SK-N-SH treated with all-trans-retinoic acid at 6 μM for 48 hours (cell line): ENCODE measurements around the gene PPIL4.

Source experiments
- ARNTL ChIP-seq: fragments of 450-650 bp; formaldehyde crosslinking; IDR thresholded peaks from 2 replicates; pipeline ENCODE4 v1.5.0; 2020; ENCODE audit warnings: low read depth, mild to moderate bottlenecking, moderate library complexity, borderline replicate concordance
- BACH2 ChIP-seq: fragments of 250-450 bp; sonication (Bioruptor Pico); IDR thresholded peaks from 2 replicates; pipeline ENCODE4 v1.9.0; 2021; ENCODE audit warnings: mild to moderate bottlenecking, borderline replicate concordance
- CREB5 ChIP-seq: fragments of 250-450 bp; sonication (Bioruptor Pico); IDR thresholded peaks from 2 replicates; pipeline ENCODE4 v1.5.1; 2020; ENCODE audit warnings: low read depth, mild to moderate bottlenecking, moderate library complexity
- ESRRG ChIP-seq: fragments of 250-450 bp; sonication (Bioruptor Pico); IDR thresholded peaks from 2 replicates; pipeline ENCODE4 v1.6.1; 2021; ENCODE audit warnings: mild to moderate bottlenecking
- PATZ1 ChIP-seq: fragments of 250-450 bp; sonication (Bioruptor Pico); IDR thresholded peaks from 2 replicates; pipeline ENCODE4 v1.8.0; 2020; ENCODE audit warnings: mild to moderate bottlenecking, moderate library complexity, borderline replicate concordance
- PPARA ChIP-seq: fragments of 250-450 bp; sonication (Bioruptor Pico); IDR thresholded peaks from 2 replicates; pipeline ENCODE4 v1.5.0; 2020; ENCODE audit warnings: mild to moderate bottlenecking, borderline replicate concordance
- RARB ChIP-seq: fragments of 250-450 bp; sonication (Bioruptor Pico); IDR thresholded peaks from 2 replicates; pipeline ENCODE4 v1.8.0; 2021; ENCODE audit warnings: mild to moderate bottlenecking, moderate library complexity
- SNAI2 ChIP-seq: fragments of 250-450 bp; sonication (Bioruptor Pico); IDR thresholded peaks from 2 replicates; pipeline ENCODE4 v1.5.0; 2020; ENCODE audit warnings: mild to moderate bottlenecking, moderate library complexity
- TCF4 ChIP-seq: fragments of 250-450 bp; sonication (Bioruptor Pico); IDR thresholded peaks from 2 replicates; pipeline ENCODE4 v1.8.0; 2021; ENCODE audit warnings: mild to moderate bottlenecking, moderate library complexity, borderline replicate concordance
- TOX ChIP-seq: fragments of 250-450 bp; sonication (Bioruptor Pico); IDR thresholded peaks from 2 replicates; pipeline ENCODE4 v1.8.0; 2021; ENCODE audit warnings: mild to moderate bottlenecking, moderate library complexity, borderline replicate concordance
- TSHZ2 ChIP-seq: fragments of 250-450 bp; sonication (Bioruptor Pico); IDR thresholded peaks from 2 replicates; pipeline ENCODE4 v1.5.0; 2020; ENCODE audit warnings: mild to moderate bottlenecking, moderate library complexity
- ZFP30 ChIP-seq: fragments of 450-650 bp; formaldehyde crosslinking; IDR thresholded peaks from 2 replicates; pipeline ENCODE4 v1.5.0; 2022; ENCODE audit warnings: mild to moderate bottlenecking, moderate library complexity
- ZNF70 ChIP-seq: fragments of 450-650 bp; formaldehyde crosslinking; IDR thresholded peaks from 2 replicates; pipeline ENCODE4 v1.5.0; 2020; ENCODE audit warnings: mild to moderate bottlenecking, moderate library complexity

- TF ChIP-seq TOX (CRISPR knock-in tag): no peak
- TF ChIP-seq PATZ1 (CRISPR knock-in tag): no peak
- no peak for TF ChIP-seq ZFP30
- TF ChIP-seq CREB5 (CRISPR knock-in tag): no peak
- TF ChIP-seq PPARA: no peak
- TF ChIP-seq SNAI2: no peak
- TF ChIP-seq ESRRG (CRISPR knock-in tag): no peak
- TF ChIP-seq ARNTL (CRISPR knock-in tag): no peak
- TF ChIP-seq BACH2 (CRISPR knock-in tag): no peak
- no peak for TF ChIP-seq TSHZ2 (CRISPR knock-in tag)
- TF ChIP-seq ZNF70 (CRISPR knock-in tag): no peak
- no peak for TF ChIP-seq RARB (CRISPR knock-in tag)
- no peak for TF ChIP-seq TCF4 (CRISPR knock-in tag)
These were observed 57.0 kb downstream of the PPIL4 start for GRCh38 chr6:149488815-149489214.
